Body of pancreas (tissue), 4 donors: ENCODE measurements around the gene SMO. TPM values are rescaled to one million over a fixed set of nuclear protein-coding genes. Genes with fewer than 3 reads are reported as not detected.
"Not testable (repeated sequence)": the region's sequence is repeated elsewhere in the genome, so short reads cannot be mapped to it uniquely, and the experiment has no call there.

Source experiments
- ATAC-seq: fragments of 150-250 bp; one replicate; pipeline ENCODE4 v1.9.1; 2016
- DNase-seq, 4 donors: peaks; one replicate each; pipeline ENCODE4 v3.0.0-alpha.2; 2019
- H3K27ac ChIP-seq, 4 donors: fragments of 200-600 bp; sonication (generic); 1 replicate in 3 of 4; 2 replicates in 1 of 4; pipeline versions ENCODE4 v1.5.1 to v1.6.1; 2016 to 2019; ENCODE audit warnings: mild to moderate bottlenecking in 1 of 4, mixed read lengths in 1 of 4, moderate library complexity in 1 of 4
- H3K27me3 ChIP-seq, 2 donors: fragments of 200-600 bp; sonication (generic); one replicate each; pipeline ENCODE4 v1.6.0; 2016; ENCODE audit warnings: mild to moderate bottlenecking in 1 of 2
- H3K36me3 ChIP-seq, 2 donors: fragments of 200-600 bp; sonication (generic); replicated peaks in 1 of 2; 2 replicates each; pipeline ENCODE4 v1.5.1; 2016; ENCODE audit warnings: low read depth in 2 of 2; ENCODE audit not compliant: insufficient read depth in 1 of 2
- H3K4me1 ChIP-seq: fragments of 200-600 bp; sonication (generic); one replicate; pipeline ENCODE4 v1.6.0; 2016
- H3K4me3 ChIP-seq, 2 donors: fragments of 200-600 bp; sonication (generic); 1 replicate in 1 of 2; 2 replicates in 1 of 2; pipeline ENCODE4 v1.5.1; 2016 to 2019
- H3K9me3 ChIP-seq, 3 donors: fragments of 200-600 bp; sonication (generic); 1 replicate in 2 of 3; 2 replicates in 1 of 3; pipeline ENCODE4 v1.5.1; 2016
- POLR2A ChIP-seq, 3 donors: fragments of 450-650 bp; IDR thresholded peaks; one replicate each; pipeline ENCODE4 v1.6.1; 2016; ENCODE audit warnings: antibody characterized with exemption in 3 of 3, mild to moderate bottlenecking in 2 of 3
- WGBS, 2 donors: methylation state at CpG; one replicate each; pipeline ENCODE4 v1.1.5; 2017; 5-methylcytosine and 5-hydroxymethylcytosine counted together
- intact Hi-C: fragments of 100-400 bp; cut with DNase I; formaldehyde crosslinking; loops from one replicate; pipeline ENCODE4 v1.15.1; 2023
- total RNA-seq, 2 donors: library from RNA; depleted of rRNA; stranded (reverse); fragments of >200 nt; gene quantifications; one replicate each; pipeline ENCODE4 v1.1.0, GENCODE V29; 2016
- TF ChIP-seq, protein P1 (sequence below), 7 experiments: fragments of 450-650 bp in 4 of 7; fragments of 200-600 bp in 3 of 7; sonication (generic) in 3 of 7; IDR thresholded peaks; one replicate each; pipeline ENCODE4 v1.5.1; 2016 to 2019; ENCODE audit warnings: antibody characterized with exemption in 7 of 7

Gene SMO
- total RNA-seq, 2 donors from 2014 or later: 6.5 to 12.2 TPM

DNA sequence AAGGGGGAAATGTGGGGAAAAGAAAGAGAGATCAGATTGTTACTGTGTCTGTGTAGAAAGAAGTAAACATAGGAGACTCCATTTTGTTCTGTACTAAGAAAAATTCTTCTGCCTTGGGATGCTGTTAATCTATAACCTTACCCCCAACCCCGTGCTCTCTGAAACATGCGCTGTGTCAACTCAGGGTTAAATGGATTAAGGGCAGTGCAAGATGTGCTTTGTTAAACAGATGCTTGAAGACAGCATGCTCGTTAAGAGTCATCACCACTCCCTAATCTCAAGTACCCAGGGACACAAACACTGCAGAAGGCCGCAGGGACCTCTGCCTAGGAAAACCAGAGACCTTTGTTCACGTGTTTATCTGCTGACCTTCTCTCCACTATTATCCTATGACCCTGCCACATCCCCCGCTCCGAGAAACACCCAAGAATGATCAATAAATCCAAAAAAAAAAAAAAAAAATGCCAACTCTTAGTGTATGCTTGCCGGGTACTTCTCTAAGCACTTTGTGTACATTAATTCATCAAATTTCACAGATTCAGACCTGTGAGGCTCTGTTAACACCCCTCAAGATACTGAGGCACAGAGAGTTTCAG, 28.5 kb downstream of the SMO start:
- not testable (repeated sequence) for H3K27ac ChIP-seq, H3K4me1 ChIP-seq, H3K36me3 ChIP-seq, DNase-seq, H3K27me3 ChIP-seq, H3K4me3 ChIP-seq, H3K9me3 ChIP-seq, ATAC-seq
- 62 to 63% methylated on average over 8 of the region's 8 CpGs for WGBS, 2 donors
- intact Hi-C loops: loop anchor here (5.0 to 10.0 kb wide), 2 partner anchors 80 to 248 kb away; no protein-coding TSS in a partner anchor

DNA sequence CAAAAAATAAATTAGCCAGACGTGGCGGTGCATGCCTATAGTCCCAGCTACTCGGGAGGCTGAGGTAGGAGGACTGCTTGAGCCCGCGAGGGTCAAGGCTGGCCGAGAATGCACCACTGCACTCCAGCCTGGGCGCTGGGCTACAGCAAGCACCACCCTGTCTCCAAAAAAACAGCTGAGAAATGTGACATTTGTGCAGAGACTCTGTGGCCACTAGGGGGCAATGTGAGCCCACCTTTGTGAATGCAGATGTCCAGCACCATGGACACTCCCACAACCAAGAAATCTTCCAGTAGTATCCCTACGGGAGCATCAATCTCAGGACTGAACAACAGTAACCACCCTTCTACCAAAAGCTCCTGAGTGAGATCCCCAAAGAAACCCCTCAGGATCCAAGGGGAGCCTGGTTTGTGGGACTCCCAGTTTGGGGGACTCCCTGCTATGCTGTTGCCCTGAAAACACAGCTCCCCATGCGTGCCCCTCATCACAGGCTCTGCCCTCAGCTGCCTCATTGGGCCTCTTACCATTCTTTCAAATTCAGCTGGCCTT, 30.2 kb downstream of the SMO start:
- no peaks in the 10 kb centered on the region for H3K36me3 ChIP-seq
- ATAC-seq (peak; percentile 89), DNase-seq (peak; percentile 87 to 92 (median 90))
- WGBS, 2 donors: 10 to 11% methylated on average over 9 of the region's 9 CpGs
- H3K27me3 ChIP-seq: no peaks in the 10 kb centered on the region
- intact Hi-C loops: loop anchor here (5.0 to 10.0 kb wide), 2 partner anchors 79 to 246 kb away; no protein-coding TSS in a partner anchor
- H3K9me3 ChIP-seq: no peaks in the 10 kb centered on the region
- no peak overlapping the region for H3K4me3 ChIP-seq
- peaks cover under 1% of the 10 kb centered on the region for H3K4me1 ChIP-seq
- no peak overlapping the region for H3K27ac ChIP-seq
- TF ChIP-seq, protein P1, sequence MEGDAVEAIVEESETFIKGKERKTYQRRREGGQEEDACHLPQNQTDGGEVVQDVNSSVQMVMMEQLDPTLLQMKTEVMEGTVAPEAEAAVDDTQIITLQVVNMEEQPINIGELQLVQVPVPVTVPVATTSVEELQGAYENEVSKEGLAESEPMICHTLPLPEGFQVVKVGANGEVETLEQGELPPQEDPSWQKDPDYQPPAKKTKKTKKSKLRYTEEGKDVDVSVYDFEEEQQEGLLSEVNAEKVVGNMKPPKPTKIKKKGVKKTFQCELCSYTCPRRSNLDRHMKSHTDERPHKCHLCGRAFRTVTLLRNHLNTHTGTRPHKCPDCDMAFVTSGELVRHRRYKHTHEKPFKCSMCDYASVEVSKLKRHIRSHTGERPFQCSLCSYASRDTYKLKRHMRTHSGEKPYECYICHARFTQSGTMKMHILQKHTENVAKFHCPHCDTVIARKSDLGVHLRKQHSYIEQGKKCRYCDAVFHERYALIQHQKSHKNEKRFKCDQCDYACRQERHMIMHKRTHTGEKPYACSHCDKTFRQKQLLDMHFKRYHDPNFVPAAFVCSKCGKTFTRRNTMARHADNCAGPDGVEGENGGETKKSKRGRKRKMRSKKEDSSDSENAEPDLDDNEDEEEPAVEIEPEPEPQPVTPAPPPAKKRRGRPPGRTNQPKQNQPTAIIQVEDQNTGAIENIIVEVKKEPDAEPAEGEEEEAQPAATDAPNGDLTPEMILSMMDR (IDR thresholded peaks at IDR 0.05): peak; percentile 77 to 95 (median 91)
- no peak for TF ChIP-seq POLR2A (IDR thresholded peaks at IDR 0.05)

DNA sequence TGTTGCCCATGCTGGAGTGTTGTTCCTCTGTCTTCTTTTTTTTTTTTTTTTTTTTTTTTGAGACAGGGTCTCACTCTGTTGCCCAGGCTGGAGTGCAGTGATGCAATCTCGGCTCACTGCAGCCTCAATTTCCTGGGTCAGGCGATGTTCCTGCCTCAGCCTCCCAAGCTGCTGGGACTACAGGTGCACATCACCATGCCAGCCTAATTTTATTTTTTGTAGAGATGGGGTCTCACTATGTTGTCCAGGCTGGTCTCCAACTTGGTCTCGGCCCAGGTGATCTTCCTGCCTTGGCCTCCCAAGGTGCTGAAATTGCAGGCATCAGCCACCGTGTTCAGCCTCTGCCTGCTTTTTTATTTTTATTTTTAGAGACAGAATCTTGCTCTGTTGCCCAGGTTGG, 30.7 kb downstream of the SMO start:
- not testable (repeated sequence) for ATAC-seq, H3K4me1 ChIP-seq, H3K36me3 ChIP-seq, DNase-seq, H3K27me3 ChIP-seq, H3K9me3 ChIP-seq, H3K4me3 ChIP-seq, H3K27ac ChIP-seq
- intact Hi-C loops: loop anchor here (5.0 to 10.0 kb wide), 2 partner anchors 78 to 246 kb away; no protein-coding TSS in a partner anchor
- 76 to 80% methylated on average over 2 to 4 of the region's 4 CpGs for WGBS, 2 donors

DNA sequence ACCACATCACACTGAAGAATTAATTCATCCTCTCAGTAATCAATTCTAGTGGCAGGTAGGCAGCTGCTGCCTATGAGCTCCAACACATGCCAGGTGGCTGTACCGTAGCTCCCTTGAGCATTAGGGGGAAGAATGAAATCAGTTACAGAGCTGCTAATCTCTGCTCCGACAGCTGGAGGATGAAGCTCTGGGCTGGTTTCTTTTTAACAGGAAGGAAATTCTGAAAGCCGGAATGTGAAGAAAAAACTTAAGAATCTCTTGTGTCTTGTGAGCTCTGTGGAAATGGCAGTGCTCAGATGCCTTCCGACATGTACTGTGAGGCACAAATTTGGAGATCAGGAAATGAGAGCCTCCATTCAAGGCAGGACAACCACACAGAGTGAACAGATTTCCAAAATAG, 33.6 kb downstream of the SMO start:
- DNase-seq: no peak
- 40 to 50% methylated on average over 4 of the region's 4 CpGs for WGBS, 2 donors
- TF ChIP-seq, protein P1 (IDR thresholded peaks at IDR 0.05): no peak
- TF ChIP-seq POLR2A (IDR thresholded peaks at IDR 0.05): no peak

DNA sequence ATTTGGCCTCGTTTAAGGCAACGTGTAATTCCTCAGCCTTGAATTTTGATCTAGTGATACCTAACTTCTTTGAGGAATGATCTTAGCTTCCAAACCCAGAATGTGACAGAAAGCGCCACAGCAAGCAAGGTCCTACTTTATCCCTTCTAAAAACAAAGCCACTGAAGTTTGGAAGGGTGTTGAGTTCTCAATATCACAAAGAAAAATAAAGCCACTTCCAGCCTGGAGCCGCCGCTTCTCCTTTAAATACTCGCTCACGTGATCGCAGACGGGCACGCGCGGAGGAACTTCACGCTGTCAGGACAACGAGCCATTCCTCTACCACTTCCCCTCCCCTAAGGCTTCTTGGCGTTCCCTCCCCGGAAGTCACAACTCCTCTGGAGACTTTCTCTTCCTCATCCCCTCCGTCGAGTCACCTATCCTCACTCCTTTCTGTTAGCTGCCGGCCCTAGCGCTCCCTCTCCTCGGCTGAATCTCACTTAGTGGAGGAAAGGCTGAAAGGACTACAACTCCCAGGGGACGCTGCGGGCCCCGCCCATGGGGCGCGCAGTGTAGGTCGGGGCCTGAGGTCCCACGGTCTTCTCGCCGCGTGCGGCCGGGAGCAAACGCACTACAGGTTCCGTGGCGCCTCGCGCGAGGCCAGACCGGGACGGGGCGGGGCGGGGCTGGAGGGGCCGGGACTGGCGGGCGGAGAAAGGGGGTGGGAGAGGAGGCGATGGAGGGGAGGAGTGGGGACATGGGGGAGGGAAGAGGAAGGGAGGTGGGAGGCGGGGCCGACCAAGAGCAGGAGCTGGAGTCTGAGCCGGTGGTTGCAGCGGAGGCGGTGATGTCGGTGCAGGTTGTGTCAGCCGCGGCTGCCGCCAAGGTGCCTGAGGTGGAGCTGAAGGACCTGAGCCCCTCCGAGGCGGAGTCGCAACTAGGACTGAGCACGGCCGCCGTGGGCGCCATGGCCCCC, 36.1 kb downstream of the SMO start, which contains the start of gene AHCYL2:
Gene AHCYL2, plus strand, starts transcription at position 780 of the 955 bp plus-strand sequence.
- ATAC-seq (peak; percentile 95), DNase-seq (peak; percentile 98)
- intact Hi-C loops: no loop called here
- peak within 1 kb of the TSS; percentile 49 to 87 for H3K4me3 ChIP-seq
- peaks cover 41% of the 10 kb centered on the region for H3K4me1 ChIP-seq
- no peaks in the 10 kb centered on the region for H3K27me3 ChIP-seq
- peak within 1 kb of the TSS; percentile 88 to 99 (median 94) for H3K27ac ChIP-seq
- 1 to 2% methylated on average over 26 to 44 of the region's 63 CpGs for WGBS, 2 donors
- TF ChIP-seq, protein P1 (IDR thresholded peaks at IDR 0.05): no peak
- peak; percentile 69 to 86 (median 80) for TF ChIP-seq POLR2A (IDR thresholded peaks at IDR 0.05)
- no peaks in the 10 kb centered on the region for H3K9me3 ChIP-seq
- H3K36me3 ChIP-seq: no peaks in the 10 kb centered on the region

More for the DNA sequence above, 33.6 kb downstream of the SMO start:
- intact Hi-C loops: no loop called here
- H3K4me1 ChIP-seq: peaks cover 17% of the 10 kb centered on the region
- H3K9me3 ChIP-seq: no peaks in the 10 kb centered on the region
- no peak for ATAC-seq
- H3K27me3 ChIP-seq: no peaks in the 10 kb centered on the region
- H3K27ac ChIP-seq: no peak overlapping the region
- H3K36me3 ChIP-seq: no peaks in the 10 kb centered on the region
- no peak overlapping the region for H3K4me3 ChIP-seq
